ENCODE measurements around the gene MET. TPM values are rescaled to one million over a fixed set of nuclear protein-coding genes. Genes with fewer than 3 reads are reported as not detected.

MET gene
- total RNA-seq, 1 donor from 2014 or later = 161 TPM

DNA sequence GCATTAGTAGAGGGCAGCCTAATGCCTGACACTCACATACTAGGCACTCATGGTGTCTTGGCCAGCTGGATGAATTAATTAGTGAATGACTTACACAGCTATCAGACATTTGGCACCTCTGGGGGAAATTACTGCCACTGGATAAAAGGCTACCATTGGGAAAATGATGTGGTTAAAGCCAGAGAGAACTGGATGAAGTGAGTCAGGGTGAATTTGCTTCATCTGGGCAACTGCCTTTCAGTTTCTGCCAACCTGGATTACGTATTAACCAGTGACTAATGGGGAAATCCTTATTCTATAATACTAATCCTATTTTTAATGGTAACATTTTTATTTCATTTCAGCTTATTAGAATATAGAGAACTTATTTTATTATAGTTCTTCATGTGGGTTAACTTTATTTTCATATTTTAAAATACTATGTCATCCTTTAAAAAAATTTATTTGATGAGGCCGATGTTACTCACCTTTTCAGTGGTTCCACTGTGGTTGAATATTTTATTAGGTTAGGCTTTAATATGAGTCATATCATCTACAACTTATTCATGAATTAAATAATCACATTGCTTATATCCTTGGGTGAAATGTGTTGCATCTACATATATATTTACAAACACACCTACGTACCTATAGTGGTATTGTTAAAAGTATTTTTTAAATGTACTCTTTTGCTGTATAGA lies 104.8 kb downstream of the MET start:
- Histone ChIP-seq H3K27me3 (ENCODE audit: control insufficient read depth, insufficient read depth, low read length) (no peaks in the 10 kb centered on the region), H3K36me3 (ENCODE audit: control insufficient read depth, insufficient read depth, low read length) (peaks cover 12% of the 10 kb centered on the region), H3K4me3 (ENCODE audit: low read depth, low read length) (no peak overlapping the region)
- TF ChIP-seq, protein P1, sequence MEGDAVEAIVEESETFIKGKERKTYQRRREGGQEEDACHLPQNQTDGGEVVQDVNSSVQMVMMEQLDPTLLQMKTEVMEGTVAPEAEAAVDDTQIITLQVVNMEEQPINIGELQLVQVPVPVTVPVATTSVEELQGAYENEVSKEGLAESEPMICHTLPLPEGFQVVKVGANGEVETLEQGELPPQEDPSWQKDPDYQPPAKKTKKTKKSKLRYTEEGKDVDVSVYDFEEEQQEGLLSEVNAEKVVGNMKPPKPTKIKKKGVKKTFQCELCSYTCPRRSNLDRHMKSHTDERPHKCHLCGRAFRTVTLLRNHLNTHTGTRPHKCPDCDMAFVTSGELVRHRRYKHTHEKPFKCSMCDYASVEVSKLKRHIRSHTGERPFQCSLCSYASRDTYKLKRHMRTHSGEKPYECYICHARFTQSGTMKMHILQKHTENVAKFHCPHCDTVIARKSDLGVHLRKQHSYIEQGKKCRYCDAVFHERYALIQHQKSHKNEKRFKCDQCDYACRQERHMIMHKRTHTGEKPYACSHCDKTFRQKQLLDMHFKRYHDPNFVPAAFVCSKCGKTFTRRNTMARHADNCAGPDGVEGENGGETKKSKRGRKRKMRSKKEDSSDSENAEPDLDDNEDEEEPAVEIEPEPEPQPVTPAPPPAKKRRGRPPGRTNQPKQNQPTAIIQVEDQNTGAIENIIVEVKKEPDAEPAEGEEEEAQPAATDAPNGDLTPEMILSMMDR (IDR thresholded peaks at IDR 0.05; ENCODE audit: insufficient read depth, low read length, poor library complexity, severe bottlenecking) = no peak
- peak; percentile 90 for DNase-seq (ENCODE audit: low read depth)

DNA sequence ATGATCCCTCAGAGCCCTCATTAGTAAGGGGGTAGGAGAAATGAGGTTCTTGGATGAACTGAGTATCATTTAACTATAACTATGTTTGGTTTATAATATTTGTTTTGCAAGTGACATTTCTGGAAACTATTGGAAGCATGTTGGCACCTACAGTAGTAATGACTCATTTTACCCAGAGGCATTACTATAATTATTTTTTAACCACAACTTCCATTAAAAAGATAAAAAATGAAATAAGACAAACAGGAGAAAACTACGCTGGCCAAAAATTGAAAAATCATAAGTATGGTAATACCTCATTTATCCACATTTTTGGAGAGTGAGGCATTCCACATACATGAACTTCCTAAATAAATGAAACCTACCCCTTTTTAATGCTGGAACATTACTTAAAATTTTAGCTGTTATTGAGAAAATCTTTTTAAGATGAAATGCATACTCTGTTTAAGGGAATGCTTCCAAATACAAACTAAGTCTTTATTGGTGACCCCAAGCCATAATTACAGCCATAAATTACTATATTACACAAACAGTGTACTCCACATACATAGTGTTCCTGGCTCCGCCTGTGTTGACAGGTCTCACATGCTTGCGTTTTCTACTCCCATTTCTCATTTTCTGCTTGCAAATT lies 105.8 kb downstream of the MET start:
- no peak for DNase-seq (ENCODE audit: low read depth)
- Histone ChIP-seq H3K27me3 (ENCODE audit: control insufficient read depth, insufficient read depth, low read length) (no peaks in the 10 kb centered on the region), H3K4me3 (ENCODE audit: low read depth, low read length) (no peak overlapping the region), H3K36me3 (ENCODE audit: control insufficient read depth, insufficient read depth, low read length) (peaks cover 12% of the 10 kb centered on the region)
- TF ChIP-seq, protein P1 (IDR thresholded peaks at IDR 0.05; ENCODE audit: insufficient read depth, low read length, poor library complexity, severe bottlenecking) = no peak

DNA sequence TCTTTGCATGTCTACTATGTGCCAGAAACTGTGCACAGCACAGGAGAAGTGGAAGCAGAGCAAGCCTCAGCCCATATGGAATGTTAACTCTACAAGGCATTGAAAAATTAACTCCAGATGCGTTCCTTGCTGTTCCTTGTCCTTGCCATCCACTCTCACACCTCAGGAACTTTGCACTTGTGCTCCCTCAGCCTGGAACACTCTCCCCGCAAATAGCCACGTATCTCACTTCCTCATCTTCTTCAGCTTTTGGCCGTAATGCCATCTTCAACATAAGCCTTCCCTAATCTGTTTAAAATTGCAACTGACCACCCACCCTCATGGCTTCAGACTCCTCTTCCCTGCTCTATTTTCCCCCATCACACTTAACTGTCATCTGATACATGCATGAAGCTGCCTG lies 107.2 kb downstream of the MET start:
- Histone ChIP-seq H3K36me3 (ENCODE audit: control insufficient read depth, insufficient read depth, low read length) (peaks cover 9% of the 10 kb centered on the region), H3K27me3 (ENCODE audit: control insufficient read depth, insufficient read depth, low read length) (no peaks in the 10 kb centered on the region), H3K4me3 (ENCODE audit: low read depth, low read length) (no peak overlapping the region)
- TF ChIP-seq, protein P1 (IDR thresholded peaks at IDR 0.05; ENCODE audit: insufficient read depth, low read length, poor library complexity, severe bottlenecking) = no peak
- DNase-seq (ENCODE audit: low read depth) = no peak

DNA sequence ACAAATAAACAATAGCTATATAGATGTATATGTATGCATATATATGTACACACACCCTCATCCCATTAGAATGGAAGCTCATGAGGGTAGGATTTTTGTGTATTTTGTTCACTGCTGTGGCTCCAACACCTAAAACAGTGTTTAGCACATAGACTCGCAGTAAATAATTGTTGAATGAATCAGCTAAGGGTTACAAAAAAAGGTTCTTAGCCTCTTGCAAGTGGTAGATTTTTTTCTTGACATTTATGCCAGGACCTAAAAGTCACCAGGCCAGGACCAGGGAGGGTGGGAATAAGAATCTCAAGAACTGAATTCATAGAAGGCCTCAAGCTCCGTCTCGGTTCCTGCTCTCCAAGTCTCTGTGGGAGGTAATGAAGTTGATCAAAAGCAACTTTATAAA lies 107.9 kb downstream of the MET start:
- H3K27me3 ChIP-seq (ENCODE audit: control insufficient read depth, insufficient read depth, low read length) = no peaks in the 10 kb centered on the region
- no peak overlapping the region for H3K4me3 ChIP-seq (ENCODE audit: low read depth, low read length)
- H3K36me3 ChIP-seq (ENCODE audit: control insufficient read depth, insufficient read depth, low read length) = peaks cover 10% of the 10 kb centered on the region
- TF ChIP-seq, protein P1 (IDR thresholded peaks at IDR 0.05; ENCODE audit: insufficient read depth, low read length, poor library complexity, severe bottlenecking) = no peak
- no peak for DNase-seq (ENCODE audit: low read depth)

DNA sequence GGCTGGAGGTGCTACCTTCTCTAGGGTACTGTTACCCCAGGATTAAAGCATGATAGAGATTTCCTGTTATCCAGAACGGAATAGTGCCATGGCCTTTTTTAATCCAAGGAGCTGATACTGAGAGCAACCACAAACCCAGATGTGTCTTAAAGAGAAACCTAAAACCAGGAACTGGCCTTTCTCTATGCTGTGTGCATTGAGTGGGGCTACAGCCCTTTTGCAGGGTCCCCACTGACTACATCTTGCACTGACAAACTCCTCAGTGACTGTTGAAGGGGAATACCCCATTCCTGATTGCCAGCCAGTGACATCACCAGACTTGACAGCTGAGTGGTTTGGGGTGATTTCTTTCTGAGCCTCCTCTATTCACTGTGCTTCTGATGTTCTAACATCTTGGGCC lies 108.5 kb downstream of the MET start:
- Histone ChIP-seq H3K27me3 (ENCODE audit: control insufficient read depth, insufficient read depth, low read length) (no peaks in the 10 kb centered on the region), H3K36me3 (ENCODE audit: control insufficient read depth, insufficient read depth, low read length) (peaks cover 10% of the 10 kb centered on the region), H3K4me3 (ENCODE audit: low read depth, low read length) (no peak overlapping the region)
- TF ChIP-seq, protein P1 (IDR thresholded peaks at IDR 0.05; ENCODE audit: insufficient read depth, low read length, poor library complexity, severe bottlenecking) = no peak
- no peak for DNase-seq (ENCODE audit: low read depth)
